Erythroblast (primary cell): ENCODE measurements around the gene PTPRM.

Source experiments
- DNase-seq, 2 experiments: peaks; one replicate each; lab custom pipeline; 2025; lab: John Stamatoyannopoulos, UW
- GATA1 ChIP-seq: IDR thresholded peaks from 2 replicates; pipeline ENCODE4 v1.6.1; 2011; ENCODE audit warnings: low read depth, mild to moderate bottlenecking, control low read depth, low read length, moderate library complexity
- POLR2A ChIP-seq: IDR thresholded peaks from 2 replicates; pipeline ENCODE4 v1.6.1; 2011; ENCODE audit warnings: mild to moderate bottlenecking, low read length

The PTPRM gene

GRCh38 chr18:8367217-8367988 lies 800.3 kb downstream of the PTPRM start:
- TF ChIP-seq GATA1 (no peak), POLR2A (no peak)
- peak in 1 of 2 experiments; percentile 18 for DNase-seq

DNA sequence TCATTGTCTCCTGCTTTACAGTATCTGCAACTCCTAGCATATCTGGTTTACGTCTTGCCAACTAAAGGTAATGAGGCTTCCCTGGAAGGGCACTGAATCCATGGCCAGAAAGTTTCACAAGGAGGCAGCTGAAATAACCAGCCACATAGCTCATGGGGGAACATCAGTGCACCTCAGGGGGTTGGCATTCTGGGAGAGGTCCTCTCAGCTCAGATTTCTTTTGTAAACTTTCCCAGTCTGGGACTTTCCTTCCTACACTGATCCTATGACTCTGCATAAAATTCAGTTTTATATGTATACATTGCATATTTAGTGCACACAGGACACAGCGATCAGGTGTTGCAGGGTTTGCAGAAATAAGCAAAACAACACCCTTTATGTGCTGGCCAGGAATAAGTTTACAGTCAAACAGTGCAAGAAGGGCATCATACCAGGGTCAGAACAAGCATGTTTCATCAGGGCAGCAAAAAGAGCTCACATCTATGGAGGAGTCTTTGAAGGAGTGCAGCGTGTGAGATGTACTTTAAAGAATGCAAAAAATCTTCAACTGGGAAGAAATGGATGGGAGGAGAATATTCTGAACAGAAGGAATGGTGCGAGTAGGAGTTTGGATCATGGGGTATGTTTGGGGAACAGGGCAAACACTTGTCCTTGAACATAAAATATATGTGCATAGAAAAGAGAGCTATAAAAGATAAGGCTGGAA lies 801.5 kb downstream of the PTPRM start:
- no peak for DNase-seq
- no peak for TF ChIP-seq POLR2A
- no peak for TF ChIP-seq GATA1

DNA sequence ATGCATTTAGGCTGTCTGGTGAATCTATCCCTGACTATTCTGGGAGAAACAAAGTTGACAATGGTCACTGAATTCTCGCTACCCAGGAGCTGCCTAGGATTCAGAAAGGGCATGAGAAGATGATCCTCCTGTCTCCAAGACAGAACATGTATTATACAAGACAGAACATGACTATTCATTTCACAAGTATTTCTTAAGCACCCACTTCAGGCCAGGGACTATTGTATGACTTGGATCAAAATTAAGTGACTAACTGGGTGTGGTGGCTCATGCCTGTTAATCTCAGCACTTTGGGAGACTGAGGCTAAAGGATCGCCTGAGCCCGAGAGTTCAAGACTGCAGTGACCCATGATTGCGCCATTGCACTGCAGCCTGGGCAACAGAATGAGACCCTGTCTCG lies 806.4 kb downstream of the PTPRM start:
- DNase-seq: no peak
- TF ChIP-seq POLR2A: no peak
- no peak for TF ChIP-seq GATA1

GRCh38 chr18:8374676-8375075 lies 807.6 kb downstream of the PTPRM start:
- no peak for DNase-seq
- TF ChIP-seq POLR2A: no peak
- TF ChIP-seq GATA1: no peak

DNA sequence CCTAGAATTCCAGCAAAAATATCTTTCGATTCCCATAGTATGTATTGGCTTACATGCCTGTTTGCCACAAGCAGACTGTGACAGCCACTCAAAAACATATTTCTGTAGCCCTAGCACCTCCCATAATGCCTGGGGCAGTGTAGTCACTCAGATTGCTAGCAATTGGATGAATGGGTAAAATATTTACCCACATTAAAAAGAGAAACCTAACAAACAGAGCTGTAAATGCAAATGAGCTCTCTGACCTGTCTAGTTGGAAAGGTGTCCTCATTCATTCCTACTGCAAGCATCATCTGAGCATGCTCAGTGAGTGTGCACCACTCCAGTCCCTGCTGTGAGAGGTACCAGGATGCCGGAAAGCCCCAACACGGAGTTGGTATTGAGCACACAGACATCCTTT lies 808.1 kb downstream of the PTPRM start:
- DNase-seq: no peak
- TF ChIP-seq GATA1 (no peak), POLR2A (no peak)

GRCh38 chr18:8376113-8376512 lies 809.0 kb downstream of the PTPRM start:
- no peak for TF ChIP-seq POLR2A
- TF ChIP-seq GATA1: no peak
- no peak for DNase-seq

- no peak for TF ChIP-seq GATA1
- TF ChIP-seq POLR2A: no peak
- no peak for DNase-seq
These were observed 812.2 kb downstream of the PTPRM start for GRCh38 chr18:8379187-8379941.

DNA sequence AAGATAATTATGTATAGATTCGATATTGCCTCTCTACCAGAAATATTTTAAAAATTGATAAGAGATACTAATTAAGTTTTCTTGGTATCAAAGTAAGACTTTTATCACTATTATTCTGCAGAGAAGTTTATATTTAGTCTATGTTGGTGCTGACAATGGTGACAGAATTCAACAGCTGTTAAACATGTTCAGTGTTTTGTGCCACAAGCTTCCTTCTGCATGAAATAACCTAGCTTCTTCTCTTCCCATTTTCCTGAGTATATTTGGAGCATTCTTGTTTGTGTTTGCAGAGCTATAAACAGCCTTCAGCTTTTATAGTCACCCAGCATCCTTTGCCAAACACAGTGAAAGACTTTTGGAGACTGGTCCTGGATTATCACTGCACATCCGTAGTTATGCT lies 812.9 kb downstream of the PTPRM start:
- TF ChIP-seq GATA1 (no peak), POLR2A (no peak)

DNA sequence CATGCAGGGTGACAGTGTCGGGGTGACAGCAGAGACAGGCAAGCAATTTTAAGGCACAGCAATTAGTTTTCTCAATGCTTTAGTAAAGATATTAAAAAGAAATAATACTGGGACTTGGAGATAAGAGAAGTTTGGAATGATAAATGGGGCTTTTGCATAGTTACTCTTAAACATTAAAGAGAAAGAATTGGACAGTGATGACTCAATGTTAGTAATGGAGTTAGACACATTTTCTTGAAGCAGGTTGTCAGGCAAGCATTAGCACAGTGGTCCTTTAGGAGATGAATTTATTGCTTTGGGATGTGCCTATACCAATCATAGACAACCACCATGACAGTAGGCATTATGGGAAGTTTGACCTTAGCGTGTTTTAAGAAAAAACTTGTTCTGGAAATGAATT lies 813.8 kb downstream of the PTPRM start:
- no peak for DNase-seq
- TF ChIP-seq POLR2A (no peak), GATA1 (no peak)

More for the DNA sequence above, 812.9 kb downstream of the PTPRM start:
- no peak for DNase-seq

DNA sequence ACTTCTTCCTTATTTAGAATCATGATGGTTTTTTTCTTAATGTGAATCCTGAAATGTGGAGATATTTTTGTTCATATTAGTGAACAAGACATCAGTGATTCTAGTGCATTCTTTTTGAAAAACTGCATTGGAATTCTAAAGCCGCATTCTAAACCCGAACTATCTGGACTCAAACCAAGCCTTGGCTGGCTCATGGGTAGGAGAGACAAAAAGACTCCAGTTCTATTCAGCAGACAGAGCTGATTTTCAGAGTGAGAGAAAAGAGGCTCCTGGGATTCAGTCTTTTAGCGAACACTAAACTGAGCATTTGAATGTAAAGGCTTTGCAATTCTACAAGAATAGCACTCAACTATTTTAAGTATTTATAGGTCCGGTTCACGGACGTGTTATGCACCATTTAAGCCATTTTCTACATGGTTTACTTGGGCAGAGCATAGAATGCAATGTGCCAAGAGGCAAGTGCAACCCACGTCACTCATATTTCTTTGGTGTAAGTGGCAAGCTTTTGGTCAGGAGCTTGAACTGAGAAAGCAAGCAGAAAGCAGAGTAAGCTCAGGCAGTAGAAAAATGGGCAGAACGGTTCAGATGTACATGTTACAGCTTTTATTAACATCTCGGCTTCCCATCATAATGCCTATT lies 814.8 kb downstream of the PTPRM start:
- no peak for TF ChIP-seq GATA1
- TF ChIP-seq POLR2A: no peak
- no peak for DNase-seq

DNA sequence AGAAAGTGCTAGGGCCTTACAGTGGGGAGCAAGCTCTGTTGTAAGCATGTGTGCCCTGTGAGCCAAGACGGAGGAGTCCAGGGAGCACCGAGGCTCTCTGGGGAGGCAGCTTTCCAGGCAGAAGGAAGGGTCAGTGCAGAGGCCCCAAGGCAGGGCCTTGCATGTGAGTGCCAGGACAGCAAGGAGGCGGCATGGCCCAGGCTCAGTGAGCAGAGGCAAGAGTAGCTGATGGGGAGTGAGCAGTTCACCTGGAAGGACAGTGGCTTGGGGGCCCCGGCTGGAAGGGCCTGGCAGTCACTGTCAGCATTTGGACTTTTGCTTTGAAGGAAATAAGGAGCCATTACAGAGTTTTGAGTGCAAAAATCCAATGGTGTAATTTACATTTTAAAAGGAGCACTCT lies 818.3 kb downstream of the PTPRM start:
- TF ChIP-seq POLR2A (no peak), GATA1 (no peak)
- no peak for DNase-seq

GRCh38 chr18:8386669-8387380 lies 819.7 kb downstream of the PTPRM start:
- TF ChIP-seq POLR2A: no peak
- no peak for DNase-seq
